ENCODE results near the gene BTBD17. TPM values are rescaled to one million over a fixed set of nuclear protein-coding genes. Genes with fewer than 3 reads are reported as not detected.
"Not testable (repeated sequence)": the region's sequence is repeated elsewhere in the genome, so short reads cannot be mapped to it uniquely, and the experiment has no call there.

The BTBD17 gene
- not detected in 2 replicates for total RNA-seq

GRCh38 chr17:74361230-74362068 is at the start of gene BTBD17:
BTBD17 (minus strand) TSS chr17:74361868; CDS start chr17:74361819, 49 bp downstream.
- DNase-seq (ENCODE audit: extremely low read depth, low read depth, low spot score): no peak

GRCh38 chr17:74410001-74410443 is 48.4 kb upstream of the BTBD17 start:
- DNase-seq (ENCODE audit: extremely low read depth, low read depth, low spot score): no peak

DNA sequence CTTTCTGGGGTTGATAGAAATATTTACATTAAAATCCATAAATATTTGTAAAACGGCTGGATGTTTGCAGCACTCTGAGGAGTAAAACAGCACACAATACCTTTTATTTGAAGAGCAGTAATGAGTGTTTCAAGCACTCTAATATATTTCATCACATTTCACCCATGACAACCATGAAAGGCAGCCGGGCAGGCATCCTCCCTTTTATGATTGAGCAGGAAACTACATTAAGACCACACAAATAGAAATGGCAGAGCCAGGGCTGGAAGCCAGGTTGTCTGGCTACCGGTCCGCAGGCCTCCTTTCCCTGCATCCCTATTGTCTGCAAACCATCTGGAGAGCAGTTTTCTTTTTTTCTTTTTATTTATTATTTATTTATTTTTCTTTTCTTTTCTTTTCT is 47.1 kb upstream of the BTBD17 start:
- DNase-seq (ENCODE audit: extremely low read depth, low read depth, low spot score): no peak

GRCh38 chr17:74408262-74408661 is 46.6 kb upstream of the BTBD17 start:
- no peak for DNase-seq (ENCODE audit: extremely low read depth, low read depth, low spot score)

GRCh38 chr17:74407384-74407783 is 45.7 kb upstream of the BTBD17 start:
- no peak for DNase-seq (ENCODE audit: extremely low read depth, low read depth, low spot score)

GRCh38 chr17:74405311-74405710 is 43.6 kb upstream of the BTBD17 start:
- not testable (repeated sequence) for DNase-seq (ENCODE audit: extremely low read depth, low read depth, low spot score)

GRCh38 chr17:74404789-74405188 is 43.1 kb upstream of the BTBD17 start:
- DNase-seq (ENCODE audit: extremely low read depth, low read depth, low spot score): no peak

- DNase-seq (ENCODE audit: extremely low read depth, low read depth, low spot score): no peak
Measured at GRCh38 chr17:74404218-74404617, 42.5 kb upstream of the BTBD17 start.

DNA sequence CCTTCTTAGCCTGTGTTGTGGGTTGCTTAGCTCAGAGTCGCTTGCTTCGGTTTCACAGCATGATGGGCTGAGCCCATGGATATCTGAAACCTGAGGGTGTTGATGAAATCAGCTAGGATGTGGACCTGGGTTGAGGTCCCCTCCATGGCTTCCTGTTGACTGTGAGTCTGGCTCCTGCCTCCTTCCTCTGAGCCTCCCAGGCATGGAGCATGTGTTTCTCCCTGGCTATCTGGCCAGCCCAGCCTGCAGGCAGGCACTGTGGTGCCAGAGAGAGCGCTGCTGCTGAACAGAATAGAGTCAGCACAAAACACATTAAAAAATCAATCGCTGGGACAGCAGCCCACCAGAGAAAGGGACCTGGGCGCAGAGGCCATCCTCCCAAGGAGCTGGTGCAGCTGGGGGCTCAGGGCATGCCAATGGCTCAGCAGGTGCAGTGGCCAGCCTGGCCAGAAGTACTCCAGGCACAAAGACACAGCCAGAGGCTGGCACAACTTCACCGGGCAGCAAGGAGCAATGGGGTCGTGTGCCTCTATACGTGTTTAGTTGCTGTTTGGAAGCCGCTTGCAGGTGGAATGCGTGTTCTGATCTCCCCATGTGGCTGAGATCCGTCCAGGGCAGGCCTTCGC is 42.0 kb upstream of the BTBD17 start:
- no peak for DNase-seq (ENCODE audit: extremely low read depth, low read depth, low spot score)

DNA sequence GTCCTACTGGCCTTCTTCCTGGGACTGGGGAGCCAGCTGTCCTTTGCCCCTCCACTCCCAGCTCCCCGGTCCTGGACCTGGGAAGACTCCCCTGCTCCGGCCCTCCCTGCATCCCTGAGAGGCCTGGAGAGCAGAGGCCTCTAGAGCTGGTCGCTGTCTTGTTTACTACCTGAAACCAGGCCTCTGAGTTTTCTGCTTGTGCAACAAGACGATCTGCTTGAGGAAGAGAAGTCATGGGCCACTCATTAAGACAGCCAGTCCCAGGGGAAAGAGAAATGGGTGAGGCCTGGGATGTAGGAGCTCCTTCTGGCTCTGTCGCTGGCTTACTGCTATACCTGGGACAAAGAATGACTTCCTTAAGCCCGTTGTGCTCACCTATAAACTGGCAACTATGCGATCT is 40.4 kb upstream of the BTBD17 start:
- no peak for DNase-seq (ENCODE audit: extremely low read depth, low read depth, low spot score)

DNA sequence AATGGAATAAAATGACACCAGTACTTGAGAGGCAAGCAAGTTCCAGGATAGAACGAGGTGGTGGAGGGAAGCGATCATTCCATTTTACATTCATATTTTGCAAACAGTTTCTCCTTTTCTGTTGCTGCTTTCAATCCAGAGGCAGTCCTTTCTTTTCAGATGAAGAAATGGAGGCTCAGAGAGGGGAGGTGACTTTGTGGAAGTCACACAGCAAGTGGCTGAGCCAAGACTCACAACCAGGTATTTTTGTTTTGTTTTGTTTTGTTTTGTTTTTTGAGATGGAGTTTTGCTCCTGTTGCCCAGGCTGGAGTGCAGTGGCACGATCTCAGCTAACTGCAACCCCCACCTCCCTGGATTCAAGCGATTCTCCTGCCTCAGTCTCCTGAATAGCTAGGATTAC is 34.9 kb upstream of the BTBD17 start:
- no peak for DNase-seq (ENCODE audit: extremely low read depth, low read depth, low spot score)

GRCh38 chr17:74394977-74395376 is 33.3 kb upstream of the BTBD17 start:
- no peak for DNase-seq (ENCODE audit: extremely low read depth, low read depth, low spot score)

DNA sequence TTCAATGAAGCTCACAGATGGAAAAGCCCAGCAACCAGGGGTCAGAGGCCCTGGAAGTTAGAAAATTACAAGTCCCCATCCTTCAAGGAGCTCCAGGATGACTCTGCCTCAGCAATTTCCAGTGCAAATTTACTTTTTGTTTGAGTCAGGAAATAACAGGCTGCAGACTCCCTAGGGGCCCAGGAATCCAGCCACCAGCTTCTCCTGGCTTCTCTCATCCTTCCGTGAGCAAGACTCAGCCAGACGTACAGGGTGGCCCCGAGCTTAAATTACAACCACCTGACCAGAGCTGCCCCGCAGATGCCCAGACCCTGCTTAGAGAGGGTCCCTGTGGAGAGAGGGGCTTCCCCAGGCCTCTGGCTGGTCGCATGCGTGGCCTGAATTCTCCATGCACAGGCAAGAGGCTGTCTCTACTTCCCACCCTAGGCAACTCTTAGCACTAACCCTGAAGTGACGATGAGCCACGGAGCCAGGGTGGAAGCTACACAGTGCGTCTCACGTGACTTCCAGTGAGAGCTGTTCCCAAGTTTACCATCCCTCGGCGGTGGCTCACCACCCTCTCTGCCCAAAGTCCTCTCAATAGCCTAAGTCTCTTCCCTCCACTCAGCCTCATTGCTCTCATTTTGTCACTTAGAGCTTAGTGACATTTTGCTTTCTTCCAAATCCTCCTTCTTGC is 32.7 kb upstream of the BTBD17 start:
- no peak for DNase-seq (ENCODE audit: extremely low read depth, low read depth, low spot score)

GRCh38 chr17:74393346-74393942 is 31.8 kb upstream of the BTBD17 start:
- DNase-seq (ENCODE audit: extremely low read depth, low read depth, low spot score): no peak

DNA sequence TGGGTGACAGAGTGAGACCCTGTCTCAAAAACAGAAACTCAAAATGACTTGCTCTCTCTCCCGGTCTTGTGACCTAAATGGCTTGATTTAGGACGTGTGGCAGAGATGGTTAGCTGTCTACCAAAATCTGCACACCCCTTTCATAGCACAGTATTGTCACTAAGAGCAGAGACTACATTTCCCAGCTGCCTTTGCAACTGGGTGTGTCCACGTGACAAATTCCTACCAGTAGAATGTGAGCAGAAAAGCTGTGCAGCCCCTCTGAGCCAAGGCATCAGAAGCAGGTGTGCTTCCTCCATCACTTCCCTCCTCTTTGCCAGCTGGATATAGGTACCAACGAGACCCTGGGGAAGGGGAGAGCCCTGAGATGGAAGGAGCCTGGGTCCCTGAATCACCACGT is 31.2 kb upstream of the BTBD17 start:
- DNase-seq (ENCODE audit: extremely low read depth, low read depth, low spot score): no peak

DNA sequence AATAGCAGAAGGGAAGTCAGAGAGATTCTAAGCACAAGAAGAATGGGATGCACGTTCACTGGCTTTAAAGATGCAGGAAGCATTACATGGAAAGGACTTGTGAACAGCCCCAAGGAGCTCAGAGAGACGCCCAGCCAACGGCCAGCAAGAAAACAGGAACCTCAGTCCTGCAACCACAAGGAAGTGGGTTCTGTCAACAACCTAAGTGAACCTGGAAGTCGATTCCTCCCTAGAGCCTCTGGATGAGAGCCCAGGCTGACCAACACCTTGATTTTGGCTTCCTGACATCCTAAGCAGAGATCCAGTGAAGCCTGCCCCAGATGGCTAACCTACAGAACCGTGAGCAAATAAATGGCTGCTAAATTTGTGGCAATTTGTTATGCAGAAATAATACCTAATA is 30.1 kb upstream of the BTBD17 start:
- DNase-seq (ENCODE audit: extremely low read depth, low read depth, low spot score): no peak

- no peak for DNase-seq (ENCODE audit: extremely low read depth, low read depth, low spot score)
Measured at GRCh38 chr17:74390680-74391653, 29.3 kb upstream of the BTBD17 start.

- DNase-seq (ENCODE audit: extremely low read depth, low read depth, low spot score): no peak
Measured at GRCh38 chr17:74389937-74390679, 28.4 kb upstream of the BTBD17 start.

DNA sequence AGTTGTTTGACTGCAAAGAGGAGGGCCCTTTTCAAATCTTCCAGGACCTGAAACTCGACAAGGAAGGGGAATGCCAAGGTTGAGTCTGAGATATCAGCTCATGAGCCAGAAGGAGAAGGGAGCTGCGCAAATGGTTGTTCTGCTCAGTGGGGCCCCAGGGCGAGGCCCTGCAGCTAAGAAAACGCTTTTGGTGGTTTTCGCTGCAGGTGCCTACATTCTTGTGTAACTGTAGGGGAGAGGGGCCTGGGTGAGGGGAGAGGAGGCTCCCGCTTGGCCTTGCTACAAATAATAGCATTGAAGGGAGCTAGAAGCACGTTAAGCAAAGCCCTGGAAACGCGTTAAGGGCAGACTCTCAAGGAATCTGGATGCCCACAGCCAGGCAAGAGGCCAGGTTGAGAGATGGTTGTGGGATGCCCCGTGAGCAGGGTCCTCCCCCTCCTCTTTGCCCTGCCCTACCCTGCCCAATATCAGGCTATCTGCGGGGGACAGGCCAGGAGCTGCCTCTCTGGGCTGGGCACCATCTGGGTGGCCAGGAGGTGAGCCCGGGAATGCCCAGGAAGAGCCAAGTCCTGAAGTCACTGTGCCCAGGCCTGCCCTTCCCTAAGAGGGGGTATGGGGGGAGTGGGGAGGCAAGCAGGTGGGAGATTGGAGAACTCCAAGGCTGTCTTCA is 27.6 kb upstream of the BTBD17 start:
- no peak for DNase-seq (ENCODE audit: extremely low read depth, low read depth, low spot score)

All from glomerular endothelial cell (primary cell).